Stimulated activated CD8-positive, alpha-beta memory T cell treated with anti-CD3 and anti-CD28 coated beads, Interleukin-12 subunit alpha, Interleukin-12 subunit beta, amount 100 ng/mL, for 24 hours (primary cell): ENCODE results near the gene ZNF556.

Experiments
- DNase-seq: peaks from one replicate; pipeline ENCODE4 v3.0.0-alpha.2; 2020; ENCODE audit errors: extremely low read depth

ZNF556 gene

DNA sequence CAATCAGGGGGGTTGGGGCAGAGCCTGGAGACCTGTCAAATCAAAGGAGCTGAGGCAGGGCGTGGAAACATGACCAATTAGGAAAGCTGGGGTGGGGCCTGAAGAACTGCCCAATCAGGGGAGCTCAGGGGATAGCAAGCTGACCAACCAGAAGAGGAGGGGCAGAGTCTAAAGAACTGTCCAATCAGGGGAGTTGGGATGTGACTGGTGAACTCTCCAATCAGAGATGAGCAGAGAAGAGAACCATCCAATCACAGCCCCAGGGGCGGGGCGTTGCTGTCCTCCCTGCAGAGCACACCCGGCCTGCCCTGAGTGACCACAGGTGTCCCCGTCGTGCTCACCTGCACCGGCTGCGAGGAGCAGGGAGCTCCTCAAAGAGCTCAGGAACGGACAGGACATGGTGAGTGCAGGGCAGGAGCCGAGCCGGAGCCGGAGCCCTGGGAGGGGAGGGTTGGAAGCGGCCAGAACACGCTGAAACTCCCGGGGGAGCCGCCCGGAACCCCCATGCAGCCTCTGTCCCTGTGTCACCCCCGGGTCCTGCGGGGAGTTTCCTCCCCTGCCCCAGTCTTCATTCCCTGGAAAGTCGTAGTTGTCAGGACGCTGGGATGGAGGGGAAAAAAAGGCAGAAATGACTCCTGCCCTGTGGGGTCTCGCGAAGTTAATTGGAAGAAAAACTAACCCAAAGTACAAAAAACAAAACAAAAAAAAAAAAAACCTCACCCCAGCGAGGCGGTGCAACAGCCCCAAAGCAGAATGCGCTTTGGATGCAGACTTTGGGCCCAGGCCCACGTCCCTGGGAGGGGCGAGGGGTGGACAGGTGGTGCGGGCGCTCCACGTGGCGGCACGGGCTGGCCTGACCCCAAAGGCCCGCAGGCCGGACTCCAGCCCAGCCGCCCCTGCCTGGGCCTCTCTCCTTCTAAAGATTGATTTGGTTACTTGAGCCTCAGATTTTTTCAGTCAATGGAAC is at the start of gene ZNF556:
ZNF556 (plus strand) TSS at position 311 of the 967 bp plus-strand sequence; CDS start at position 398, 87 bp downstream.
- DNase-seq, result no peak

DNA sequence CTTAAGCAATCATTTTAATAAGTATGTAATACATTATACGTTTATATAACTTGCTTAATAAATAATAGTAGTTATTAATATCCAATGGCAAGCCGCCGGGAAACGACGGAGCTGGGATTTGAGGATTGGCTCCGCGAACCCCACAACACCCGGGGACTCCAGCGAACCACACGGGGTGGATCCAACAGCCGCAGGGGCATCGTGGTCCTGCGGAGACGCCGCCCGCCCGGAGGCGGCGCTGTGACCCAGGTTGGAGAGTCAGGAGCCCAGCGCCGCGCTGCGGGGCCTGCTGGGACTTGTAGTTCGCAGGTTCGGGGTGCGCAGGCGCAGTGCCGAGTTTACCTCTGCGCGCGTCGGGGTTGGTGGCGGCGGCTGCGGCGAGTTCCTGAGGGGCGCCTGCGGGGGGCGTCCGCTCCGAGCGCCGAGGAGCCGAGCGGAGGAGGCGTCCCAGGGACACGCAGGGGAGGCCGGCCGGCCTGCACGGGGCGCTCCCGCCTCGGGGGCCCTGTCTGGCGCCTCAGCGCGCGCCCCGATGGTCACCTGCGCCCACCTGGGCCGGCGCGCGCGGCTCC is 47.5 kb upstream of the ZNF556 start, which contains the start of gene ZNF554:
ZNF554 (plus strand) TSS at position 329 of the 572 bp plus-strand sequence; CDS start at position 533, 204 bp downstream.
- peak; percentile 99 for DNase-seq

DNA sequence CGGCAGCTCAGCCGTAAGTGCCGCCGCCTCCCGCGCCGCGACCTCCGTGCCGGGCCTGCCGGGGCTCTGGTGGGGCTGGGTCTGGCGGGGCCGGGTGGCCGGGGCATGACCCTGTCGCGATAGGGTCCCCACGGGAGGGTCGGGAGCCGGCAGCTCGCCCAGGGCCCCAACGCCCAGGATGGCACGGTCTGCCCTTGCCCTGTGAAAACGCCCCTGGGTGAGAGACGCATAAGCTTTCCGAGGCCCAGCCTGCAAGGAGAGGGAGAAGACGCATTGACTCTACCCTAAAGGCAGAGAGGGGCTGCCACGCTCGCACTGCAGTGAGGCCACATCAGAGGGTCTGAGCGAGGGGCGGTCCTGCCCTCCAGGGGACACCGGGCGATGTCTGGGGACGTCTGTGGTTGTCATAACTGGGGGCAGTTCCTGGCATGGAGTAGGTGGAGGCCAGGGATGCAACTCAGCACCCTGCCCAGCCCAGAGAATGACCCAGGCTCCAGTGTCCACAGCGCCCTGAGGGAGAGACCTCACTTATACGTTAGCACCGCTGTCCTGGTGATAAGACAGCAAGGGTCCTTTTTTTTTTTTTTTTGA is 46.9 kb upstream of the ZNF556 start:
- no peak for DNase-seq

DNA sequence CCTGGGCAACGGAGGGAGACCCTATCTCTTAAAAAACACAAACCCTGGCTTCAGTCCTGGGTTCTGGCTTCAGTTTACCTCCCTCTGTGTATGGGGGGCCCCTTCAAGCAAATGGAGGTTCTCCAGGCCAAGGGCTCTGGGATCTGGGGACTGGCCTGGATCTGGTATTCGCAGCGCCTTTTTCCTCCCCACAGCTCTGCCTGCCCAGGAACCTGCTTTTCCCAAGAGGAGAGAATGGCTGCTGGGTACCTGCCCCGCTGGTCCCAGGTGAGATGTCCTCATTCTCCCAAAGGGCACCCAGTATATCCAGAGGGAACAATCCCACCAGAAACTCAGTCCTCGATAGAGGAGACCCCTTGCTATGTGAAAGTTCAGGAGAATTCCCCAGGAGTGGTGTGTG is 44.3 kb upstream of the ZNF556 start:
- no peak for DNase-seq

DNA sequence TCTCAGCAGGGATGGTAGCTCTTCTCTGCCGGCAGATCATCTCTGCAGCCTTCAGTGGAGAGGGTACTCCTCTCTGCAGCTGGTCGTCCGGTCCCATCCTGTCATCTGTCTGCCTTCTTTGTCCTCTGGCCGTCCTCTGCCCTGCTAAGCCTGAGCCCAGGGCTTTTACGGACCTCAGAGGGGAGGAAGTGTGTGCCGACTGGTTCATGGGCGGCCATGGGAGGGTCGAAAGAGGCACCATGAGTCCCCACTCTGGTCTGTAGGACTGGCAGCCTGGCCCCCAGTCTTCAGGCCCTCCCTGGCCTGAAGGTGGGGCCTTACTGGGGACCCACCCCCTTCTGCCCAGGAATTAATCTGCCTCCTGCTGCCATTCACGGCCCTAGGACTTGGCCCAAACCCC is 43.5 kb upstream of the ZNF556 start:
- DNase-seq, result no peak

DNA sequence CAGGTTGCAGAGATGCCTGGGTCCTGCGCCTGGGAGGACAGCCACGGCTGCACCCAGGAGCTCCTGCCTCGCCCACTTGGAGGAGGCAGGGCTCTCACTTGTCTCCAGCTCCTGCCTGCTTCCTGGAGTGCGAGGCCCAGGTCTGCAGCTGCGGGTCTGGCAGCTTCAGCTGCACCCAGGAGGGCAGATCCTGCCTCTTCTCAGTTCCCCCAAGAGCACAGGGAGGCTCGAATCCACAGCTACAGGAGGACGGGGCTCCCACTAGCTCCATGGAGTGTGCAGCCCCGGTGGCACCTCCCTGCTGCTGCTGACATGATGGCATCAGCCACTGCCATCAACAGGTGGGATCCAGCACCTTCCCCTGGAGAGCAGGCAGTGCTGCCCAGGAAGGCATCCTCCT is 43.0 kb upstream of the ZNF556 start:
- no peak for DNase-seq

DNA sequence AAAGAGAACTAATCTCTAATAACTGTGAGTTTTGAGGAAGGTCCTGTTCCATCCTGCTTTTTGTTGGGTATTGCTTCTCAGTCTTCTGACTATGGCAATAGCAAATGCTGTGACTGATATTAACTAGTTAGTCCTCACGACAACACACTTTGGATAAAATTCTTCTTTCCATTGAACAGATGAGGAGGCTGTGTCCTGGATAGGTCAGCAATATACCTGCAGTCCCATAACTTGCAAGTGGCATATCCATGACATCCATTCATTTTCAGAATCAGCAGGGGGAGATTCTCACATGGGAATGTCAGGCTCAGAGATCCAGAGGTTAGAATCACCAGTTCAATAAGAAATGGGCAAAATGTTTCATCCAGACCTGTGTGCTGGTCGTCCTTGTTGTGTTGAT is 40.1 kb upstream of the ZNF556 start:
- DNase-seq, result no peak

DNA sequence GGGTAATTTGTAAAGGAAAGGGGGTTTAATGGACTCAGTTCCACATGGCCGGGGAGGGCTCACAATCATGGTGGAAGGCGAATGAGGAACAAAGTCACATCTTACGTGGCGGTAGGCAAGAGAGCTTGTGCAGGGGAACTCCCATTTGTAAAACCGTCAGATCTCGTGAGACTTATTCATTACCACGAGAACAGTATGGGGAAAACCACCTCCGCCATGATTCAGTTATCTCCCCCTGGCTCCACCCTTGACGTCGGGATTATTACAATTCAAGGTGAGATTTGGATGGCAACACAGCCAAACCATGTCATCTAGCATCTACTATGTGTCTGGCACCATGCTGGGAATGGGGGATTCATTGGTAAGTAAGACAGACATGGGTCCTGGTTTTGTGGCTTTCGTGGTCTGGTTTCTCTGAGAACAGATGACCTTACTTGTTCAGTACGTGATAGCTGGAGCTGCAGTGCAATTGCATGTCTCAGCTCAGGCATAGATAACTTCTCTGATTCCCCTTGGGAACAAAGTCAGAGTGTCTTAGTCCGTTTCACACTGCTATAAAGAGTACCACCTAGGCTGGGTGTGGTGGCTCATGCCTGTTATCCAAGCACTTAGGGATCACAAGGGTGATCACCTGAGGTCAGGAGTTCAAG is 39.2 kb upstream of the ZNF556 start:
- no peak for DNase-seq

DNA sequence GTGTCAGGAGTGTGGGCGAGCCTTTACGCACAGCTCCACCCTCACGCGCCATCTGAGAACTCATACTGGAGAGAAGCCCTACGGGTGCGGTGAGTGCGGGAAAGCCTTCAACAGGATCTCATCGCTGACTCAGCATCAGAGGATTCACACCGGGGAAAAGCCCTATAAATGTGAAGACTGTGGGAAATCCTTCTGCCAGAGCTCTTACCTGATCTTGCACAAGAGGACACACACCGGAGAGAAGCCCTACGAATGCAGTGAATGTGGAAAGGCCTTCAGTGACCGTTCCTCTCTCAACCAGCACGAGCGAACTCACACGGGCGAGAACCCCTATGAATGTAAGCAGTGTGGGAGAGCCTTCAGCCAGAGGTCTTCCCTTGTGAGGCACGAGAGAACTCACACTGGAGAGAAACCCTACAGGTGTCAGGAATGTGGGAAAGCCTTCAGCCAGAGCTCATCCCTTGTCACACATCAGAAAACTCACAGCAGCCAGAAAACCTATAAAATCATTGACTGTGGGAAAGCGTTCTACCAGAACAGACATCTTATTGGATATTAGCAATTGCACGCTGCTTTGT is 32.8 kb upstream of the ZNF556 start:
- DNase-seq, result no peak

DNA sequence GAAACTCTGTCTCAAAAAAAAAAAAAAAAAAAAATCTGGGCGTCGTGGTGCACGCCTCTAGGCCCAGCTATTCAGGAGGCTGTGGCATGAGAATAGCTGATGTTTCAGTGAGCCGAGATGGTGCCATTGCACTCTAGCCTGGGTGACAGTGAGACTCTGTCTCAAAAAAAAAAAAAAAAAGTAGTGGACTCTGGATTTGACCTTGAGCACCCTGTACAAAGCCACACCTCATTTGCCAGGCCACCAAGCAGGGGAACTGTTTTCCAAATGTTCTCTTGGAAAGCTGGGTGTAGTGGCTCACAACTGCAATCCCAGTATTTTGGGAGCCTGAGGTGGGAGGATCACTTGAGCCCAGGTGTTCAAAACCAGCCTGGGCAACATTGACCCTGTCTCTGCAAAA is 29.7 kb upstream of the ZNF556 start:
- DNase-seq, result no peak

DNA sequence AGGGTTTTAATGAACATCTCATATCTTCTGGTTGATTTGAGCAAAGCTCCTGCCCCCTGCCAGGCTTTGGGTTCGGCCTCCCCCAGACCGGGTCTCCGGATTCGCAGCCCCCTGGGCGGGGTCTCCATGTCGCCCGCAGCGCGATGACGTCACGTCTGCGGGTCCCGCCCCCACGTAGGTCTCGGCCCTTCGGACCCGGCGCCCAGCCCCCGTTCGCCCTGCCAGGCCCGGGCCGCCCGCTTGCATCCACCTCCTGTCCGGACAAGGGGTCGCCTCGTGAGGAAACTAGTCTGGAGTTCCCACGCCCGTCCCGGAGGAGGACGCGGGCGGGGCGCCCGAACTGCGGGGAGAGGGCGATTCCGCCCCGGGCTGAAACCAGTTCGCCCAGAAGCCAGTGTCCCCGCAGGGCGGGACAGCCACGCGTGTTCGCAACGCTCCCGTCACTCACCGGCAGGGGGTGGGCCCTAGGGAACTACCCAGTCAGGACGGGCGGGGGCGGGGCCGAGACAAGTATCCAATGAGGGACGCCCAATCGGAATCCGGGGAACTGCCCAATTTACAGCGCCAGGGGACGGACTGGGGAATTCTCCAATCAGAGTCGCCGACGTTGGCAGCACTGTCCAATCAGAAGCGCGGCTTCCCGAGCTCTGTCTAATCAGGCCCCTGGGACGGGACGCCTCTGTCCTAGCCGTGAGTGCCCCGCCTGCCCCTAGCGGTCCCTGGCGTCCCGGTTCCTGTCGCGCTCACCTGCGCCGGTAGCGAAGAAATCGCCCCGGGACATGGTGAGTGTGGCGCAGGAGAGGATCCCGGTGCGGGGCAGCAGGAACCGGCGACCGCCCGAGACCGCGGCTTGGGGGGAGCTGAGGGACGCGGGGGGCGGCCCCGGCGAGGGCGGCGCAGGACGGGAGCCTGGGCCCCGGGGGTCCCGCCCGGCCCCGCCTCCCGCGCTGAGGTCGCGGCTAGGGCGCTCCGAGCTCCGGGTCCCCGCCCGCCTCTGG is 26.0 kb upstream of the ZNF556 start, which contains the start of gene ZNF555:
ZNF555 (plus strand) TSS at position 682 of the 998 bp plus-strand sequence; CDS start at position 780, 98 bp downstream.
- peak; percentile 96 for DNase-seq

DNA sequence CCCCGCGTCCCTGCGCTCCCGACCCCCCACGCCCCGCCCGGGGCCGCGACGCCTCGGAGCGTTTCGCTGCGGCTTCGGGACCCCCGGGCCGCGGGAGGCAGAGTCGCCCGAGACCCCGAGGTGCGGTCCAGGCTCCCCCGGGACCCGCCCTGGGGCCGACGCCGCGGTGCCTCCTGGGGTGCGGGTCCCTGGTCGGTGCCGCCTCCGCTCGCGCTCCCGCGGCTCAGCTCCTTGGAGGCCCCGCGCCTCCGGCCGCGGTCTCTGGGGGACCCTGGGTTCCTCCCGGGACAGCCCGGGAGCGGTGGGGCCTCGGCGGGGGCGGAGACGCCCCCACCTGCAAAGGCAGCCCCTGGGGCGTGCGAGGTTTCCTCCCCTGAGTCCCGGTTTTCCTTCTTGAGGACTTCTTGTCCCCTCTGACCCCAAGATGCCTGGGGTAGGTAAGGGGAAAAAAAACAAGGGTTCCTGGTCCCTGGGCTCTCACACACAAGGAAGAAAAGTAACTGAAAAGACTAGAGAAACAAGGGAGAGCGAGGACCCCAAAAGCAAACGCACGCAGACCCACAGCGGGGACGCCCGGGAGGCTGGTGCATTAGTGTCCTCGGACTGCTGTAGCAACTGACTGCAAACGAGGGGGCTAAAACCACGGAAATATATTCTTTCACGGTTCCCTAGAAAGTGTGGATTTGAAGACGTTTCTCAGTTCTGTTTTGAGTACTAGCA is 25.1 kb upstream of the ZNF556 start:
- no peak for DNase-seq

DNA sequence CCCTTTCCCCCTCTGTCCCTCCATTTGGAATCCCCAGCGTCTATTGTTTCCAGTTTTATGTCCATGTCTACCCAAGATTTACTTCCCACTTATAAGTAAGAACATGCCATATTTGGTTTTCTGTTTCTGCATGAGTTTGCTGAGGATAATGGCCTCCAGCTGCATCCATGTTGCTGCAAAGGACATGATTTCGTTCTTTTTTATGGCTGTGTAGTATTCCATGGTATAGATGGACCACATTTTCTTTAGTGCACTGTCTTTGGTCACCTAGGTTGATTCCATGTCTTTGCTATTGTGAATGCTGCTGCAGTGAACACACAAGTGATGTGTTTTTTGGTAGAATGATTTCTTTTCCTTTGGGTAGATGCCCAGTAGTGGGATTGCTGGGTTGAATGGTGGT is 22.0 kb upstream of the ZNF556 start:
- no peak for DNase-seq

DNA sequence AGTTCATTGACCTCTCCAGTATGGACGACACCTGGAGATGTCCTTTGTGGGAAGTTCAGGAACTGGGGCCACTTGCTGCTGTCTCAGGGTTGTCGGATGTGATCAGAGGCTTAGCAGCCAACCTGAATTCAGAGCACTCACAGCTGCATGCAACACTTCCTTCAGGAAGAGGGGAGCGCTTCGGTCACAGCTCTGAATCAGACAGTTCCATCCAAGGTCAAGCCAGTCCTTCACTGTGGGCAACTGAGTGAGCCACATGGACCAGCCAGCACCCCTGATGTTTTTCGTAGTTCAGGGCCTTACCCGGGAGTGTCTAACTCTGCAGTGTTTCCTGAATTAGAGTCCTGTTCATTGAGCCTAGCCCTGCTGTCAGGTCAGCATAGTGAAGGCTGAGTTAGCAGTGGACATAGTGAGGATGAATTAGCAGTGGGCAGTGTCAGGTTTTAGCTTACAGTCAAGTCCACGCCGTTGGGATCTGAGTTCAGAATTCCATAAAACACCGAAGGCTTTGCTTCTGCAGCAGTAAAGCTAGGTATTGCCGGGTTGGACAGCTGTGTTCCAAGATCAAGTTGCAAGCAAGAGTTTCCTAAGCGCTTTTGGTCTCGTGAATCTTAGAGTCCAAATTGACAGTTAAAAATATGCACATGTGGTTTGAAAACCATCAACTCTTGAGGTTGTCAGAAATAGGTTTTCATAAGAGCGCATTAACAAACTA is 20.8 kb upstream of the ZNF556 start:
- DNase-seq, result no peak

DNA sequence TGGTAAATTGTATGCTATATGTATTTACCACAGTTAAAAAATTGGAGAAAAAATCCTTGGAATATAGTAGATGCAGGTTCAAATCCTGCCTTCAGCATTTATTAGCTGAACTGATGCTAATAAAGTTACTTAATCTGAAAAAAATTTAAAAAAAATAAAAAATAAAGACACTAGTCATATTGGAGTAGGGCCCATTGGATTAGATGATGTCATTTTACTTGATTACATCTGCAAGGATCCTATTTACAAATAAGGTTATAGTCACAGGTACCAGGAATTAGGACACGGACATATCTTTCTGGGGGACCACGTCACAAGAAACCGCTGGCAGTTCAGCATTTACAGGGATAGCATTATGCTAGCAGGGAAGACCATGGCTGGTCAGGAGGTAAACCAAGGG is 19.6 kb upstream of the ZNF556 start:
- no peak for DNase-seq

DNA sequence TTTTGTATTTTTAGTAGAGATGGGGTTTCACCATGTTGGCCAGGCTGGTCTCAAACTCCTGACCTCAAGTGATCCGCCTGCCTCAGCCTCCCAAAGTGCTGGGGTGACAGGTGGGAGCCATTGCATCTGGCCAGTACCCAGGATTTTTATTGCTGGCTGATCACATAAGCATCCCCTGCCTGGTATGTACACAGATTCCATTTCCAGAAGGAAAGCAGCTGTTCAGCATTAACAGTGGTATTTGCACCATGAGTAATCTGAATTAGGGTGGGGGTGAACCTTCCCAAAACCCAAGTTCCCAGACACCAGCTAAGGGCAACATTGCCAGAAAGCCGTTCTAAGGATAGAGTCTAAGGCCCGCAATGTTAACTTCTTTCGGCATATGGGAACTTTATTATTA is 18.5 kb upstream of the ZNF556 start:
- DNase-seq, result no peak

DNA sequence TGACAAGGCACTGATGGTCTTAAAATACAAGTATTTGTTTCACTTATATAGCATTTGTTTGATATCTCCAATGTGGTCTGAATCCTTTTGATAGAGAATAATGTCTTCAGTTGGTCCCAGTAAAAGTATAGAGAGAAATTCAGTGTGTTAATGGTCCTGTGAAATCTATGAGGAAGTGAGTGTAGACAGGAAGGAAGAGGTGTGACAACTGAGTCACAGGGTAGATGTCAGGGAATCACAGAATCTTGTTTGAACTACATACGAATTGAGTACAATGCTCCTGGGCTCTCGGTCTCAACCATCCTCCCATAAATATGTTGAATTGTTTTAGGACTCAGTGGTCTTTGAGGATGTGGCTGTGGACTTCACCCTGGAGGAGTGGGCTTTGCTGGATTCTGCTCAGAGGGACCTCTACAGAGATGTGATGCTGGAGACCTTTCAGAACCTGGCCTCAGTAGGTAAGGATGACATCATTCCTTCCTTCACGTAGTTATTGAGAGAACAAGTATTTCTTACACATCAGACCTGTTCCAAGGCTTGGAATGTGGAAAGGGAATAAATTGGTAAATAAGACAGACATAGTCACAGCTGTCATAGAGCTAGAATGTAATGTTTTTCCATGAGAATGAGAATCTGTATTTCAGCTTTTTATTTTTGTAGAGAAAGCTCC is 16.7 kb upstream of the ZNF556 start:
- no peak for DNase-seq

DNA sequence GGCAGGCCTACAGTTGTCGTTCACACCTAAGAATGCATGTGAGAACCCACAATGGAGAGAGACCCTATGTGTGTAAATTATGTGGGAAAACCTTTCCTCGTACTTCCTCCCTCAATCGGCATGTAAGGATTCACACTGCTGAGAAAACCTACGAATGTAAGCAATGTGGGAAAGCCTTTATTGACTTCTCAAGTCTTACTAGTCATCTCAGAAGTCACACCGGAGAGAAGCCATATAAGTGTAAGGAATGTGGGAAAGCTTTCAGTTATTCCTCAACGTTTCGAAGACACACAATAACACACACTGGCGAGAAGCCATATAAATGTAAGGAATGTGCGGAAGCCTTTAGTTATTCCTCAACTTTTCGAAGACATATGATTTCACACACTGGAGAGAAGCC is 14.5 kb upstream of the ZNF556 start:
- no peak for DNase-seq
